DMS79 treated with DMSO at 0.1 percent for 48 hours (cell line): ENCODE measurements around the gene SMC6.
A peak's percentile ranks its signal among the peaks of the same experiment; 100 is the strongest.

ENCODE experiments used
- DNase-seq: peaks from one replicate; lab custom pipeline; 2025; lab: John Stamatoyannopoulos, UW

Gene SMC6

GRCh38 chr2:17646838-17647701 is 106.5 kb downstream of the SMC6 start:
- peak; percentile 90 for DNase-seq

- DNase-seq: peak; percentile 78
These were observed 107.5 kb downstream of the SMC6 start for GRCh38 chr2:17646081-17646554.

- no peak for DNase-seq
These were observed 108.5 kb downstream of the SMC6 start for GRCh38 chr2:17644997-17645720.

GRCh38 chr2:17643031-17643615 is 110.5 kb downstream of the SMC6 start:
- no peak for DNase-seq

- DNase-seq: no peak
These were observed 113.2 kb downstream of the SMC6 start for GRCh38 chr2:17640406-17640805.

GRCh38 chr2:17638196-17638743 is 115.3 kb downstream of the SMC6 start:
- DNase-seq: no peak

GRCh38 chr2:17637131-17637906 is 116.3 kb downstream of the SMC6 start:
- peak; percentile 88 for DNase-seq

GRCh38 chr2:17636257-17636656 is 117.4 kb downstream of the SMC6 start:
- DNase-seq: no peak

- peak; percentile 73 for DNase-seq
These were observed 118.6 kb downstream of the SMC6 start for GRCh38 chr2:17634997-17635396.

GRCh38 chr2:17630089-17630488 is 123.5 kb downstream of the SMC6 start:
- DNase-seq: no peak

- peak; percentile 28 for DNase-seq
These were observed 125.0 kb downstream of the SMC6 start for GRCh38 chr2:17628349-17629261.

- DNase-seq: no peak
These were observed 126.2 kb downstream of the SMC6 start for GRCh38 chr2:17627434-17627833.

- no peak for DNase-seq
These were observed 126.6 kb downstream of the SMC6 start for GRCh38 chr2:17626986-17627385.

GRCh38 chr2:17625446-17625845 is 128.2 kb downstream of the SMC6 start:
- no peak for DNase-seq

GRCh38 chr2:17621781-17622180 is 131.8 kb downstream of the SMC6 start:
- no peak for DNase-seq

- no peak for DNase-seq
These were observed 132.8 kb downstream of the SMC6 start for GRCh38 chr2:17620841-17621240.

- no peak for DNase-seq
These were observed 133.3 kb downstream of the SMC6 start for GRCh38 chr2:17620280-17620679.

- no peak for DNase-seq
These were observed 135.7 kb downstream of the SMC6 start for GRCh38 chr2:17617955-17618354.

GRCh38 chr2:17617516-17617915 is 136.1 kb downstream of the SMC6 start:
- no peak for DNase-seq

- no peak for DNase-seq
These were observed 137.2 kb downstream of the SMC6 start for GRCh38 chr2:17616405-17616804.
